Psoas muscle (tissue), 8 donors: ENCODE results near the gene GNA15. TPM values are rescaled to one million over a fixed set of nuclear protein-coding genes. Genes with fewer than 3 reads are reported as not detected.

Source experiments
- ATAC-seq, 4 donors: fragments of 200-7000 bp; cut with Tn5 transposase; one replicate each; pipeline ENCODE4 v1.9.1; 2020; ENCODE audit warnings: moderate library complexity in 3 of 4, mild to moderate bottlenecking in 2 of 4
- DNase-seq, 2 donors: peaks; one replicate each; pipeline ENCODE4 v3.0.0-alpha.2; 2020
- H3K27ac ChIP-seq: fragments of 200-600 bp; one replicate; pipeline ENCODE4 v1.8.0; 2022
- H3K27me3 ChIP-seq, 3 donors: fragments of 200-600 bp in 1 of 3; one replicate each; pipeline versions ENCODE4 v1.6.1 to v1.8.0; 2013 to 2022; ENCODE audit warnings: low read length in 2 of 3, mild to moderate bottlenecking in 2 of 3, moderate library complexity in 1 of 3; ENCODE audit not compliant: insufficient read depth in 3 of 3
- H3K36me3 ChIP-seq, 2 donors: fragments of 200-600 bp in 1 of 2; one replicate each; pipeline versions ENCODE4 v1.6.1 to v1.8.0; 2013 to 2022; ENCODE audit warnings: low read depth in 1 of 2, mild to moderate bottlenecking in 1 of 2, moderate library complexity in 1 of 2; ENCODE audit not compliant: insufficient read depth in 1 of 2
- H3K4me1 ChIP-seq: fragments of 200-600 bp; one replicate; pipeline ENCODE4 v1.8.0; 2022
- H3K4me3 ChIP-seq: fragments of 200-600 bp; one replicate; pipeline ENCODE4 v1.8.0; 2022; ENCODE audit warnings: mild to moderate bottlenecking
- H3K9me3 ChIP-seq: fragments of 200-600 bp; one replicate; pipeline ENCODE4 v1.8.0; 2022
- CTCF ChIP-seq: fragments of 200-600 bp; IDR thresholded peaks from one replicate; pipeline ENCODE4 v1.8.0; 2022; ENCODE audit warnings: antibody characterized with exemption
- WGBS, 3 donors: extraction: QIAGEN DNeasy Blood & Tissue Kit; methylation state at CpG; one replicate each; pipeline versions ENCODE4 v1.1.6 to v1.1.7; 2013; 5-methylcytosine and 5-hydroxymethylcytosine counted together
- intact Hi-C, 2 donors: fragments of 100-400 bp; cut with DNase I; formaldehyde crosslinking; loops; one replicate each; pipeline versions ENCODE4 v1.11.0 to v1.14.2; 2022
- polyA plus RNA-seq, 3 donors: library from polyadenylated mRNA; stranded (reverse); fragments of 200-250 nt; gene quantifications; one replicate each; pipeline ENCODE4 v1.2.3, GENCODE V29; 2013
- total RNA-seq, 4 donors: library from RNA; stranded (reverse); fragmentation: NEBNext Ultra II Directional in 2 of 4; extraction: Animal tissue kit (Norgen Biotek cat#: 25700) in 2 of 4; gene quantifications; one replicate each; pipeline versions ENCODE4 v1.2.1 to v1.2.4, GENCODE V29; 2021 to 2023
- donor health status: healthy with polysubstance abuse.
- donor health status: DM: no; HTN: no; CAD: no; lungs with moderate emphysema.
- donor health status: Bipolar disorder and iron deficiency.
- donor health status: healthy.
- donor health status: DM: yes; HTN: yes; CAD: no.
- donor health status: DM: no; HTN: no; CAD: no.
- donor health status: DM: no; HTN: no; CAD: no.
- donor health status: DM: yes; HTN: yes; CAD: no.

GNA15 gene
- total and polyA plus RNA-seq, 7 donors, result 0.18 to 1.9 (median 0.91) TPM

- H3K36me3 ChIP-seq, result no peaks in the 10 kb centered on the region
- 10 to 17% (median 11%) methylated on average over 30 to 31 of the region's 31 CpGs for WGBS, 3 donors
- peaks cover 46% of the 10 kb centered on the region for H3K4me1 ChIP-seq
- H3K27me3 ChIP-seq, result no peaks in the 10 kb centered on the region
- intact Hi-C loops, result no loop called here
- no peak for TF ChIP-seq CTCF
- H3K9me3 ChIP-seq, result no peaks in the 10 kb centered on the region
- ATAC-seq (no peak), DNase-seq (peak in 1 of 2 donors; percentile 57)
- H3K27ac ChIP-seq, result peak overlapping the region; percentile 86
- H3K4me3 ChIP-seq, result peak overlapping the region; percentile 98
These were observed 40.2 kb upstream of the GNA15 start for GRCh38 chr19:3095441-3096191.

- Histone ChIP-seq H3K27ac (peak overlapping the region; percentile 86), H3K4me1 (peaks cover 51% of the 10 kb centered on the region), H3K9me3 (no peaks in the 10 kb centered on the region), H3K27me3 (no peaks in the 10 kb centered on the region), H3K4me3 (peak overlapping the region; percentile 98), H3K36me3 (no peaks in the 10 kb centered on the region)
- no peak for TF ChIP-seq CTCF
- DNase-seq, result peak in 1 of 2 donors; percentile 48
- 31 to 41% (median 33%) methylated on average over 25 of the region's 25 CpGs for WGBS, 3 donors
- no peak for ATAC-seq
- intact Hi-C loops, result no loop called here
These were observed 39.4 kb upstream of the GNA15 start for GRCh38 chr19:3096267-3096901.

- intact Hi-C loops, result no loop called here
- DNase-seq, result no peak
These were observed 38.9 kb upstream of the GNA15 start for GRCh38 chr19:3096902-3097326.

GRCh38 chr19:3097442-3097871, 38.4 kb upstream of the GNA15 start:
- peak in 2 of 4 donors; percentile 10 to 32 for ATAC-seq
- TF ChIP-seq CTCF, result no peak
- Histone ChIP-seq H3K27ac (peak overlapping the region; percentile 86), H3K4me3 (peak overlapping the region; percentile 98), H3K9me3 (no peaks in the 10 kb centered on the region), H3K27me3 (no peaks in the 10 kb centered on the region), H3K4me1 (peaks cover 54% of the 10 kb centered on the region), H3K36me3 (no peaks in the 10 kb centered on the region)
- 14 to 54% (median 18%) methylated on average over 24 of the region's 24 CpGs for WGBS, 3 donors
- DNase-seq, result peak in 1 of 2 donors; percentile 65
- intact Hi-C loops, result no loop called here

More at GRCh38 chr19:3096902-3097326, 38.9 kb upstream of the GNA15 start:
- TF ChIP-seq CTCF, result no peak
- 27 to 38% (median 32%) methylated on average over 11 of the region's 11 CpGs for WGBS, 3 donors
- Histone ChIP-seq H3K36me3 (no peaks in the 10 kb centered on the region), H3K4me3 (peak overlapping the region; percentile 98), H3K4me1 (peaks cover 54% of the 10 kb centered on the region), H3K27ac (peak overlapping the region; percentile 86), H3K27me3 (no peaks in the 10 kb centered on the region), H3K9me3 (no peaks in the 10 kb centered on the region)
- no peak for ATAC-seq
